GM12865 (cell line): ENCODE measurements around the gene PPP1CA.
A peak's percentile ranks its signal among the peaks of the same experiment; 100 is the strongest.

ENCODE experiments used
- DNase-seq: peaks from one replicate; pipeline ENCODE4 v3.0.0; 2010; ENCODE audit warnings: low read depth
- H3K4me3 ChIP-seq: 2 replicates; pipeline ENCODE4 v1.5.1; 2011; ENCODE audit warnings: mild to moderate bottlenecking, low read depth, low read length, control low read depth
- TF ChIP-seq, protein P1 (sequence below): IDR thresholded peaks from 2 replicates; pipeline ENCODE4 v1.5.1; 2011; ENCODE audit warnings: low read length, control low read depth, low read depth, inconsistent platforms; ENCODE audit not compliant: insufficient read depth; ENCODE audit errors: missing control alignments

Gene PPP1CA

DNA sequence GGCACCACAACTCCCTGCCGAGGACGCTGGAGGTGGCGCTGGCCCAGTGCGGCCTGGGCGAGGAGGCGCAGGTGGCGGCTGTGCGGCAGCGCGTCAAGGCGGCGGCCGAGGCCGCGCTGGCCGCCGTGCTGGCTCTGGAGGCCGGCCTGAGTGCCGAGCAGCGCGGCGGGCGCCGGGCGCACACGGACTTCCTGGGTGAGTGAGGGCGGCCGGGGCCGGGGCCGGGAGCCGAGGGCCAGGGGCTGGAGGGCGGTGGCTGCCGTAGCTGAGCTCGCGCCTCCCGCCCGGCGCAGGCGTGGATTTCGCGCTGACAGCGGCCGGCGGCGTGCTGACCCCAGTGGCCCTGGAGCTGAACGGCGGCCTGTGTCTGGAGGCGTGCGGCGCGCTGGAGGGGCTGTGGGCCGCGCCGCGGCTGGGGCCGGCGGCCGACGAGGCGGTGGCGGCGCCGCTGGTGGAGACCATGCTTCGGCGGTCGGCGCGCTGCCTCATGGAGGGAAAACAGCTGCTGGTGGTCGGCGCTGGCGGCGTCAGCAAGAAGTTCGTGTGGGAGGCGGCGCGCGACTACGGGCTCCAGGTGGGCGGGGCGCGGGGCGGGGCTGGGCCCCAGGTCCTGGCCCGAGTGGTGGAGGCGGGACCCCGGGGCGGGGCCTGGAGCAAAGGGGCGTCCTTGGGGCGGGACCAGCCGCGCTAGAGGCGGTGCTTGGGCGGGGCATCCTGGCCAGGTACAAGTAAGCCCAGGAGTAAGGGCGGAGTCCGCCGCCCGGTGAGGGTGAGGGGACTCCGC is 19.2 kb upstream of the PPP1CA start:
- peak; percentile 97 for DNase-seq
- TF ChIP-seq, protein P1, sequence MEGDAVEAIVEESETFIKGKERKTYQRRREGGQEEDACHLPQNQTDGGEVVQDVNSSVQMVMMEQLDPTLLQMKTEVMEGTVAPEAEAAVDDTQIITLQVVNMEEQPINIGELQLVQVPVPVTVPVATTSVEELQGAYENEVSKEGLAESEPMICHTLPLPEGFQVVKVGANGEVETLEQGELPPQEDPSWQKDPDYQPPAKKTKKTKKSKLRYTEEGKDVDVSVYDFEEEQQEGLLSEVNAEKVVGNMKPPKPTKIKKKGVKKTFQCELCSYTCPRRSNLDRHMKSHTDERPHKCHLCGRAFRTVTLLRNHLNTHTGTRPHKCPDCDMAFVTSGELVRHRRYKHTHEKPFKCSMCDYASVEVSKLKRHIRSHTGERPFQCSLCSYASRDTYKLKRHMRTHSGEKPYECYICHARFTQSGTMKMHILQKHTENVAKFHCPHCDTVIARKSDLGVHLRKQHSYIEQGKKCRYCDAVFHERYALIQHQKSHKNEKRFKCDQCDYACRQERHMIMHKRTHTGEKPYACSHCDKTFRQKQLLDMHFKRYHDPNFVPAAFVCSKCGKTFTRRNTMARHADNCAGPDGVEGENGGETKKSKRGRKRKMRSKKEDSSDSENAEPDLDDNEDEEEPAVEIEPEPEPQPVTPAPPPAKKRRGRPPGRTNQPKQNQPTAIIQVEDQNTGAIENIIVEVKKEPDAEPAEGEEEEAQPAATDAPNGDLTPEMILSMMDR = no peak
- peak overlapping the region; percentile 41 for H3K4me3 ChIP-seq

- TF ChIP-seq, protein P1 = no peak
- no peak for DNase-seq
- peak overlapping the region; percentile 41 for H3K4me3 ChIP-seq
Observed at GRCh38 chr11:67420147-67420645, 18.5 kb upstream of the PPP1CA start.

GRCh38 chr11:67419325-67420049 is 17.8 kb upstream of the PPP1CA start:
- TF ChIP-seq, protein P1 = no peak
- no peak overlapping the region for H3K4me3 ChIP-seq
- DNase-seq = no peak

DNA sequence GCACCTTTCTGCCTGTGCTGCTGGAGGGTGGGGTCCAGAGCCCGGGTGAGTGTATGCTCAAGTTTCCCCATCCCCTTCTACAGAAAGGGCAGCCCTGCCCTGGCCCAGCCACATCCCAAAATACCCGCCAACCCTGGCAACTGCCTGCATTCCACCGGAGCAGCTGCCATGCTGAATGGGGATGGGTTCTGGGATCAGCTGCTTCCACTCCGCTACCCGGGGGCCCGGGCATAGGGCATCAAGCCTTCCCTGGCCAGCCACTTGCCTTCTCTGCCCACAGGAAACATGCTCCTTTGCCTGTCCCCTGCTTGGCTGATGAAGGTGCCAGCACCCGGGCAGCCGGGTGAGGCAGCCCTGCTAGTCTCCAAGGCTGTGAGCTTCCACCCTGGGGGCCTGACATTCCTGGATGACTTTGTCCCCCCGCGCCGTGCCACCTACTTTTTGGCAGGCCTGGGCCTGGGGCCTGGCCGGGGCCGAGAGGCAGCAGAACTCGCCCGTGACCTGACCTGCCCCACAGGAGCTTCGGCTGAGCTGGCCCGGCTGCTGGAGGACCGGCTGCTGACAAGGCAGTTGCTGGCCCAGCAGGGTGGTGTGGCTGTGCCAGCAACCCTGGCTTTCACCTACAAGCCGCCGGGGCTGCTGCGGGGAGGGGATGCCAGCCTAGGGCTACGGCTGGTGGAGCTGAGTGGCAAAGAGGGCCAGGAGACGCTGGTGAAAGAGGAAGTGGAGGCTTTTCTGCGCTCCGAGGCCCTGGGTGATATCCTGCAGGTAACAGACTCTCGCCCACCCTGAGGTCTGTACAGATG is 17.0 kb upstream of the PPP1CA start:
- TF ChIP-seq, protein P1 = no peak
- H3K4me3 ChIP-seq = no peak overlapping the region
- no peak for DNase-seq

DNA sequence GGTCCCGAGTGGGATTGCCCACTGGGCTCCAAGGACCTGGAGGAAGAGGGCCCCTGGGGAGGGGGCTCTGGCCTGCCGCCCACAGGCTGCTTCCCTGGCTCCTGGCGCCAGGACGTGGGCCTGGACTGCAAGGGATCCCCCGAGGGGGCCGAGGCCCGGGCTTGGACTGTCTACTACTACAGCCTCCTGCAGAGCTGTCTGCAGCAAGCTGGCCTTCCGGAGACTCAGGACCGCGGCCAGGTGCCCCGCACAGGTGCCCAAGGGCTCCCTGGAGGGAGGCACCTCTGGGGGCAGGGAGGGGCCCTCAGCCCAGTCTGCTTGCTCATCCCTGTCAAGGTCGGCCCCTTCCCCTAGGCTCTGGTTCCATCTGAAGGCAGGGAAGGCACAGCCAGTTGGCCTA is 15.8 kb upstream of the PPP1CA start:
- no peak for DNase-seq
- TF ChIP-seq, protein P1 = no peak
- H3K4me3 ChIP-seq = no peak overlapping the region

GRCh38 chr11:67416416-67417335 is 15.0 kb upstream of the PPP1CA start:
- H3K4me3 ChIP-seq = no peak overlapping the region
- no peak for DNase-seq
- TF ChIP-seq, protein P1 = no peak
